Type B pancreatic cell (in vitro differentiated cells): ENCODE data around the gene MTG2. TPM values are rescaled to one million over a fixed set of nuclear protein-coding genes. Genes with fewer than 3 reads are reported as not detected.

ENCODE experiments used
- DNase-seq: peaks from one replicate; pipeline ENCODE4 v3.0.0; 2021; ENCODE audit warnings: mixed read lengths; ENCODE audit not compliant: unreplicated experiment; ENCODE audit errors: extremely low spot score
- H3K27ac Mint-ChIP-seq: 2 replicates; pipeline ENCODE4 v1.8.0; 2021; ENCODE audit warnings: mild to moderate bottlenecking, mixed read lengths
- H3K27me3 Mint-ChIP-seq: 2 replicates; pipeline ENCODE4 v1.8.0; 2021; ENCODE audit warnings: mixed read lengths
- H3K36me3 Mint-ChIP-seq: 2 replicates; pipeline ENCODE4 v1.8.0; 2021; ENCODE audit warnings: mixed read lengths
- H3K4me1 Mint-ChIP-seq: one replicate; pipeline ENCODE4 v1.8.0; 2021; ENCODE audit warnings: mixed read lengths; ENCODE audit not compliant: unreplicated experiment
- H3K4me3 Mint-ChIP-seq: 2 replicates; pipeline ENCODE4 v1.8.0; 2021; ENCODE audit warnings: mild to moderate bottlenecking, mixed read lengths
- H3K9me3 Mint-ChIP-seq: 2 replicates; pipeline ENCODE4 v1.8.0; 2021; ENCODE audit warnings: mixed read lengths
- CTCF ChIP-seq: fragments of 200-600 bp; sonication (generic); conservative IDR thresholded peaks from 2 replicates; pipeline ENCODE4 v1.5.0; 2021; ENCODE audit warnings: antibody characterized with exemption, mild to moderate bottlenecking
- total RNA-seq: library from RNA; stranded (reverse); gene quantifications from 2 replicates; pipeline ENCODE4 v1.2.1, GENCODE V29; 2021; ENCODE audit warnings: low replicate concordance

Gene MTG2
- total RNA-seq, 1 donor from 2014 or later: 37.4 TPM

- Mint-ChIP-seq H3K36me3 (peaks cover 21% of the 10 kb centered on the region), H3K27me3 (no peaks in the 10 kb centered on the region), H3K9me3 (no peaks in the 10 kb centered on the region), H3K4me3 (no peak overlapping the region), H3K27ac (no peak overlapping the region), H3K4me1 (peaks cover 16% of the 10 kb centered on the region)
- DNase-seq: no peak
- no peak for TF ChIP-seq CTCF
Observed at GRCh38 chr20:62138912-62139311, 43.9 kb upstream of the MTG2 start.

- Mint-ChIP-seq H3K36me3 (peaks cover 18% of the 10 kb centered on the region), H3K9me3 (no peaks in the 10 kb centered on the region)
Observed at GRCh38 chr20:62139636-62140035, 43.2 kb upstream of the MTG2 start.

GRCh38 chr20:62141043-62141396 lies 41.8 kb upstream of the MTG2 start:
- Mint-ChIP-seq H3K9me3 (no peaks in the 10 kb centered on the region), H3K27ac (peak overlapping the region; percentile 97), H3K4me1 (peaks cover 33% of the 10 kb centered on the region), H3K27me3 (no peaks in the 10 kb centered on the region), H3K36me3 (peaks cover 21% of the 10 kb centered on the region), H3K4me3 (peak overlapping the region; percentile 95)
- DNase-seq: no peak
- TF ChIP-seq CTCF: no peak

More at GRCh38 chr20:62139636-62140035, 43.2 kb upstream of the MTG2 start:
- Mint-ChIP-seq H3K27ac (no peak overlapping the region), H3K27me3 (no peaks in the 10 kb centered on the region), H3K4me1 (peaks cover 19% of the 10 kb centered on the region), H3K4me3 (no peak overlapping the region)
- no peak for TF ChIP-seq CTCF
- no peak for DNase-seq

GRCh38 chr20:62141397-62142251 lies 41.2 kb upstream of the MTG2 start:
- no peaks in the 10 kb centered on the region for H3K9me3 Mint-ChIP-seq
- peak overlapping the region; percentile 95 for H3K4me3 Mint-ChIP-seq

GRCh38 chr20:62142252-62143080 lies 40.4 kb upstream of the MTG2 start:
- Mint-ChIP-seq H3K9me3 (no peaks in the 10 kb centered on the region), H3K27me3 (no peaks in the 10 kb centered on the region), H3K27ac (peak overlapping the region; percentile 97), H3K4me3 (peak overlapping the region; percentile 95), H3K4me1 (peaks cover 38% of the 10 kb centered on the region), H3K36me3 (peaks cover 15% of the 10 kb centered on the region)
- no peak for TF ChIP-seq CTCF
- DNase-seq: no peak

More at GRCh38 chr20:62141397-62142251, 41.2 kb upstream of the MTG2 start:
- no peaks in the 10 kb centered on the region for H3K27me3 Mint-ChIP-seq
- DNase-seq: no peak
- H3K27ac Mint-ChIP-seq: peak overlapping the region; percentile 97
- TF ChIP-seq CTCF: peak; percentile 45
- peaks cover 18% of the 10 kb centered on the region for H3K36me3 Mint-ChIP-seq
- peaks cover 36% of the 10 kb centered on the region for H3K4me1 Mint-ChIP-seq
